Activated T-helper 1 cell treated with anti-CD3 and anti-CD28 coated beads, Interleukin-12 subunit alpha, Interleukin-12 subunit beta, Interleukin-2, Interleukin-4 antibody, amounts not matched to agents 30 ng/mL and 10 ng/mL and 1 ng/mL, durations not matched to agents 14 hours and 24 hours and 36 hours (primary cell): ENCODE measurements around the gene CALN1. TPM values are rescaled to one million over a fixed set of nuclear protein-coding genes. Genes with fewer than 3 reads are reported as not detected.

Experiments
- DNase-seq: peaks from one replicate; pipeline ENCODE4 v3.0.0; 2021; ENCODE audit warnings: low spot score
- H3K27ac Mint-ChIP-seq: one replicate; pipeline ENCODE4 v1.8.0; 2021; ENCODE audit warnings: mild to moderate bottlenecking, mixed read lengths
- H3K27me3 Mint-ChIP-seq: one replicate; pipeline ENCODE4 v1.8.0; 2022; ENCODE audit warnings: mild to moderate bottlenecking, moderate library complexity, mixed read lengths; ENCODE audit not compliant: insufficient read depth
- H3K36me3 Mint-ChIP-seq: one replicate; pipeline ENCODE4 v1.8.0; 2021; ENCODE audit warnings: low read depth, mixed read lengths
- H3K4me1 Mint-ChIP-seq: one replicate; pipeline ENCODE4 v1.8.0; 2021; ENCODE audit warnings: low read depth, mixed read lengths
- H3K4me3 Mint-ChIP-seq: one replicate; pipeline ENCODE4 v1.8.0; 2021; ENCODE audit warnings: mild to moderate bottlenecking, moderate library complexity, mixed read lengths
- H3K9me3 Mint-ChIP-seq: one replicate; pipeline ENCODE4 v1.8.0; 2021; ENCODE audit warnings: mixed read lengths
- intact Hi-C: fragments of 100-400 bp; cut with micrococcal nuclease; formaldehyde crosslinking; loops from one replicate; pipeline ENCODE4 v1.15.1; 2024
- total RNA-seq: library from RNA; stranded (reverse); gene quantifications from 2 replicates; pipeline ENCODE4 v1.2.3, GENCODE V29; 2022

The CALN1 gene
- total RNA-seq, 1 donor from 2014 or later: not detected

DNA sequence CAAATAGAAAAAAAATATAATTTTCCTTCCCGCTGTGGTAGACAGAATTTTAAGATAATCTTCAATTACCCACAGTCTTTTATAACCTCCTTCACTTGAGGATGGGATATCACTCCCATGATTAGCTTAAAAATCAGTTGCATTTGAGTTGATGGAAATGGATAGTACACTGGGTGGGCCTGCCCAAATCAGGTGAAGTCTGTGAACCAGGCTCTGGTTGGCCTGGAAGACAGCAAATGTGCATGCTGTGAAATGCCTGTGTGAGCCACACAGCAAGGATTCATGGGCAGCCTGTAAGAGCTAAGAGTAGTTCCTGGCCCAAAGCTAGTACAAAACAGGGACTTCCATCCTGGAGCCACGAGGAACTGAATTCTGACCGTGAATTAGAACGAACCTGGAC lies 548.0 kb downstream of the CALN1 start:
- Mint-ChIP-seq H3K36me3 (no peaks in the 10 kb centered on the region), H3K27me3 (no peaks in the 10 kb centered on the region), H3K9me3 (peaks cover 19% of the 10 kb centered on the region), H3K27ac (no peak overlapping the region), H3K4me3 (no peak overlapping the region), H3K4me1 (no peaks in the 10 kb centered on the region)
- intact Hi-C loops: no loop called here
- DNase-seq: no peak

GRCh38 chr7:71860572-71860971 lies 551.6 kb downstream of the CALN1 start:
- no peak overlapping the region for H3K4me3 Mint-ChIP-seq
- H3K27ac Mint-ChIP-seq: no peak overlapping the region
- intact Hi-C loops: no loop called here
- peaks cover 14% of the 10 kb centered on the region for H3K9me3 Mint-ChIP-seq
- no peaks in the 10 kb centered on the region for H3K36me3 Mint-ChIP-seq
- no peak for DNase-seq
- H3K27me3 Mint-ChIP-seq: no peaks in the 10 kb centered on the region
- no peaks in the 10 kb centered on the region for H3K4me1 Mint-ChIP-seq

DNA sequence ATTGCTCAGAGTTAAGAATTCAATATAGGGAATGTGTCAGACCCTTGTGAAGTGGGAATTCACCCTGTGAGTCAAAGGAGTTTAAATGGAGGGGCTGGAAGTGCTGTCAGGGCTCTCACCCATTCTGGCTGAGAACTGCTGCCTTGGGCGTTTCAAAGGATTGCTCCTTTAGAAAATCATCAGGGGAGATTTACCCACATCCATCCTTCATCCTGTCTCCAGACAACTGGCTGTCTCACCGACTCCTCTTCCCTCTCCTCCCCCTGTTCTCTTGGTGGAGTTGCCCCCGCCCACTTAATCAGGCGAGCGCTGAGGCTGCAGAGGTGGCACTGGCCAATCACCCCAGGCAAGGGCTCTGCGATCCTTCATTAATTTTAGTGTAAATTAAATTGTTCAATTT lies 554.8 kb downstream of the CALN1 start:
- intact Hi-C loops: no loop called here
- Mint-ChIP-seq H3K36me3 (no peaks in the 10 kb centered on the region), H3K27ac (no peak overlapping the region), H3K9me3 (peaks cover 4% of the 10 kb centered on the region), H3K4me3 (no peak overlapping the region), H3K4me1 (no peaks in the 10 kb centered on the region), H3K27me3 (no peaks in the 10 kb centered on the region)
- DNase-seq: no peak

- no peak overlapping the region for H3K27ac Mint-ChIP-seq
- intact Hi-C loops: no loop called here
- no peaks in the 10 kb centered on the region for H3K36me3 Mint-ChIP-seq
- no peak for DNase-seq
- no peak overlapping the region for H3K4me3 Mint-ChIP-seq
- no peaks in the 10 kb centered on the region for H3K4me1 Mint-ChIP-seq
- H3K9me3 Mint-ChIP-seq: peaks cover 4% of the 10 kb centered on the region
- H3K27me3 Mint-ChIP-seq: no peaks in the 10 kb centered on the region
Measured at GRCh38 chr7:71854546-71855397, 557.4 kb downstream of the CALN1 start.

- H3K36me3 Mint-ChIP-seq: no peaks in the 10 kb centered on the region
- no peak for DNase-seq
- no peaks in the 10 kb centered on the region for H3K9me3 Mint-ChIP-seq
- no peak overlapping the region for H3K27ac Mint-ChIP-seq
- intact Hi-C loops: no loop called here
- H3K4me1 Mint-ChIP-seq: no peaks in the 10 kb centered on the region
- H3K27me3 Mint-ChIP-seq: no peaks in the 10 kb centered on the region
- no peak overlapping the region for H3K4me3 Mint-ChIP-seq
Measured at GRCh38 chr7:71851776-71852498, 560.2 kb downstream of the CALN1 start.

DNA sequence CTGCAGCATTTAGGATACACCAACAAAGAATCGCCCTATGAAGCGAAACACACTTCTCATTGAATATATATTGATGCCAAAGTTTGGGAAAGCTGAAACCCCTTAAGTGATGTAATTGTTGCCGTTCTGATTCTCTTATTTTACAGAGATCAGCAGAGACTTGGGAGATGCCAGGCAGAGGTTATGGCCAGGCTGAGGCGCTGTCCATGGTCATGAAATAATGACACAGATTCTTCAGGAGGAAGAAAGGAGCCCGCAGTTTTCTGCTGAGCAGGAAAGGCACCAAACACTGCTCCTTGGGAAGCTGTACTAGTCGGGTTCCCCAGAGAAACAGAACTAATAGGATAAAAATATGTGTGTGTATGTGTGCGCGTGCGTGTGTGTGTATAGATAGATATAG lies 566.0 kb downstream of the CALN1 start:
- no peak overlapping the region for H3K4me3 Mint-ChIP-seq
- no peaks in the 10 kb centered on the region for H3K27me3 Mint-ChIP-seq
- no peaks in the 10 kb centered on the region for H3K36me3 Mint-ChIP-seq
- no peak overlapping the region for H3K27ac Mint-ChIP-seq
- H3K4me1 Mint-ChIP-seq: no peaks in the 10 kb centered on the region
- peaks cover 11% of the 10 kb centered on the region for H3K9me3 Mint-ChIP-seq
- DNase-seq: no peak
- intact Hi-C loops: no loop called here

DNA sequence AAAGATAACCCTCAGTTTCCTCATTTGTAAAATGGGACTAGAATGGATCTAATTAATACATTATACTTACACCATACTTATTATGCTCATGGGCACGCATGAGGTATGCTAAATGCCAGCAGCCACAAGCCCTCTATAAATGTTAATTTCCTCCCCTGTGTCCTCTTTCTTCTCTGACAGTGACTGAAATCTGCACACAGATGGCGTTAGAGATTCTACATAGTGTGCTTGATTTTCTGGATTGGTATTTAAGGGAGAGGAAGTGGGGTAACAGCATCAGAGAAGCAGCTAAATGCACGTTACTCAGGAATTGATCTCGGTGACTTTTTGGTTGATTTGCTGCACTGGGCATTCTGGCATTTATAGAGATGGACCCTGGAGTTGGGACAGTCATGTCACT lies 568.5 kb downstream of the CALN1 start:
- H3K27me3 Mint-ChIP-seq: no peaks in the 10 kb centered on the region
- no peak for DNase-seq
- H3K36me3 Mint-ChIP-seq: no peaks in the 10 kb centered on the region
- intact Hi-C loops: no loop called here
- no peak overlapping the region for H3K27ac Mint-ChIP-seq
- peaks cover 11% of the 10 kb centered on the region for H3K9me3 Mint-ChIP-seq
- H3K4me1 Mint-ChIP-seq: no peaks in the 10 kb centered on the region
- H3K4me3 Mint-ChIP-seq: no peak overlapping the region

GRCh38 chr7:71842786-71843185 lies 569.4 kb downstream of the CALN1 start:
- intact Hi-C loops: no loop called here
- no peak overlapping the region for H3K27ac Mint-ChIP-seq
- no peaks in the 10 kb centered on the region for H3K36me3 Mint-ChIP-seq
- H3K4me1 Mint-ChIP-seq: no peaks in the 10 kb centered on the region
- no peak for DNase-seq
- no peak overlapping the region for H3K4me3 Mint-ChIP-seq
- H3K9me3 Mint-ChIP-seq: peaks cover 11% of the 10 kb centered on the region
- H3K27me3 Mint-ChIP-seq: no peaks in the 10 kb centered on the region

DNA sequence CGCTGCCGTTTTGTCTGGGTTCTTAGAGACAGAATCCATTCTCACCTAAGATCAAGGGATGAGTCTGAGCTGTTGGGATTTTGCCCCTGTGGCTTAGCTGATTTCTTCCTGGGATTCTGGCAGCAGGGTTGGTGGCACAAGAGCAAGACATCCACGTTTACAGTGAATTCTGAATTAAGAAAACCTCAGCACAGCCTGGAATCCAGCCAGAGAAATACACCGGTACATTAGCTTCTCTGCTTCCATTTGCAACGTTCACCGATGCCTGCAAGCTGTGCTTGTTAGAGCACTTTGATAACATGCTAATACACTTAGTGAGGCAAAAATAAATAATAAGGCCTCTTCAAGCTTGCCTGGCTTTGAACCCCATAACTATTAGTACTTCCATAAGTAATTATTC lies 569.8 kb downstream of the CALN1 start:
- no peaks in the 10 kb centered on the region for H3K36me3 Mint-ChIP-seq
- H3K27me3 Mint-ChIP-seq: no peaks in the 10 kb centered on the region
- no peak for DNase-seq
- H3K27ac Mint-ChIP-seq: no peak overlapping the region
- H3K4me1 Mint-ChIP-seq: no peaks in the 10 kb centered on the region
- no peak overlapping the region for H3K4me3 Mint-ChIP-seq
- peaks cover 15% of the 10 kb centered on the region for H3K9me3 Mint-ChIP-seq
- intact Hi-C loops: no loop called here

DNA sequence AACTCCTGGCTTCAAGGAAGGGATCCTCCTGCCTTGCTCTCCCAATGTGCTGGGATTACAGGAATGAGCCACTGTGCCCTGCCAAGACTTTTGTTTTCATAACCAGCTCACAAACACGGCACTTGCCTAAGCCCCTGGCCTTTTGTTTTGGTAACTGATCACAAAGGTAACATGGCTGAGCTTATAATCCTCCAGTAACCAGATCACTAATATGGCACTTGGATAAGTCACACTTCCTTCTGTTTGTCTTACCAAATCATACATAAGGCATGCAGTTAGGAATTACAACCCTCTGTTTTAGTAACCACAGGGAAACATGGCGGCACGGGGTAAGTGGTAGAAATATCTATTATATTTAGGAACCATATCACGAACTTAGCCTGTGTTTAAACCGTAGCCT lies 577.1 kb downstream of the CALN1 start:
- no peaks in the 10 kb centered on the region for H3K27me3 Mint-ChIP-seq
- H3K4me3 Mint-ChIP-seq: no peak overlapping the region
- no peaks in the 10 kb centered on the region for H3K36me3 Mint-ChIP-seq
- H3K9me3 Mint-ChIP-seq: peaks cover 18% of the 10 kb centered on the region
- H3K27ac Mint-ChIP-seq: no peak overlapping the region
- intact Hi-C loops: no loop called here
- no peak for DNase-seq
- no peaks in the 10 kb centered on the region for H3K4me1 Mint-ChIP-seq

DNA sequence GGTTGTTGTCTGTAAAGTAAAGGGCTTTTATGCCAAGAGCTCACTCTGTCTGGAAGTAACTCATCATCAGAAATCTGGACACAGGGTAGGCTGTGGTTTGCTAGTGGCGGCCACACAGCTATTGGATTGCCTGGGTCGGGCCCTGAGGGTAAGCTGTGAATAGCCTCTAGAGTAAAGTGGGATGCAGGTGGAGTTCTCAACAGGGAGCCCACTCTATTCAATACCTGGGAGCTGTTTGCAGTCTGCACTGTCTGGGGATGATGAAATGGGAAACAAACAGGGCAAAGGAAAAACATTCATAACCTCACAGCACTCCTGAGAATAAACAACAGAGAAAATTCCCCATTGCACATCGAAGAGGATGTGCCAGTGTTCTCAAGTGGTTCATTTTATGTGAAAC lies 582.6 kb downstream of the CALN1 start:
- no peak for DNase-seq
- no peaks in the 10 kb centered on the region for H3K36me3 Mint-ChIP-seq
- H3K4me1 Mint-ChIP-seq: no peaks in the 10 kb centered on the region
- H3K4me3 Mint-ChIP-seq: no peak overlapping the region
- no peaks in the 10 kb centered on the region for H3K27me3 Mint-ChIP-seq
- H3K27ac Mint-ChIP-seq: no peak overlapping the region
- intact Hi-C loops: no loop called here
- H3K9me3 Mint-ChIP-seq: peaks cover 24% of the 10 kb centered on the region

DNA sequence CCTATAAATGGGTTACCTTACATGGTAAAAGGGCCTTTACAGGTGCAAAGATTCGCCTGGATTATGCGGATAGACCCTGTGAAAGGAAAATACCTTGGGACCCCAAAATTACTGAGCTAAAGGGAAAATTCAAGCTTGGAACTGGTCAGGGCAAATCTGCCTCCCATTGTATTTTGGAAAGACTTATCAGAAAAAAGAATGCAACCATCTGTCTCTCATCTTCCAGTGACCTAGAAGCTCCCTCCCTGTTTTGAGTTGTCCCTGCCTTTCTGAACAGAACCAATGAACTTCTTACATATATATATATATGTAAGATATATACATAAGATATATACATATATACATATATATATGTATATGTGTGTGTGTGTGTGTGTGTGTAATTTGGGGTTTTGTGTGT lies 583.8 kb downstream of the CALN1 start:
- no peak overlapping the region for H3K4me3 Mint-ChIP-seq
- DNase-seq: no peak
- H3K4me1 Mint-ChIP-seq: no peaks in the 10 kb centered on the region
- no peaks in the 10 kb centered on the region for H3K27me3 Mint-ChIP-seq
- peaks cover 25% of the 10 kb centered on the region for H3K9me3 Mint-ChIP-seq
- intact Hi-C loops: no loop called here
- H3K27ac Mint-ChIP-seq: no peak overlapping the region
- H3K36me3 Mint-ChIP-seq: no peaks in the 10 kb centered on the region

DNA sequence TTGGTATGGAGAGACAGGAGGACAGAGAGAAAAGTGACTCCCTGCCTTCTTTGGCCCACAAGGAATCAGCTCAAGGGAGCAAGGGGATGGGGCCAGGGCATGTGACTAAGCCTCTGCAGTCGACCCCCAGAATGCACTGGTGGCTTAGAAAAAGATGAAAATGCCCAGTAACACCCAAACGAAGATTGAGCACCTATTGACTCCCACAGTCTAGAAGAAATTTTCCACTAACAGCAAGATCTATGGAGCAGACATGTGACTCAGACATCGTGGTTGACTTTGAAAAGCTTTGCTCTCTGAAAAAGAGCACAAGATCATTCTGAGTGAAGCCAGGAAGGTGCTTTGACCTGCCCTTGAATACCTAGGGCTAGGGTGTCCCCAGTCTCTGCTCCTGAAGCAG lies 586.0 kb downstream of the CALN1 start:
- Mint-ChIP-seq H3K27ac (no peak overlapping the region), H3K27me3 (no peaks in the 10 kb centered on the region), H3K36me3 (no peaks in the 10 kb centered on the region), H3K9me3 (peaks cover 17% of the 10 kb centered on the region), H3K4me3 (no peak overlapping the region), H3K4me1 (no peaks in the 10 kb centered on the region)
- intact Hi-C loops: no loop called here
- DNase-seq: no peak
